Colon (tissue), 2 donors: Measurements from ENCODE around the gene DUSP1.

ENCODE experiments used
- FAIRE-seq: peaks from 2 replicates; lab custom pipeline; 2012; peaks lifted over from hg19 to GRCh38; lab: Jason Lieb, UNC
- donor health status: control.
- donor health status: control.

Gene DUSP1

DNA sequence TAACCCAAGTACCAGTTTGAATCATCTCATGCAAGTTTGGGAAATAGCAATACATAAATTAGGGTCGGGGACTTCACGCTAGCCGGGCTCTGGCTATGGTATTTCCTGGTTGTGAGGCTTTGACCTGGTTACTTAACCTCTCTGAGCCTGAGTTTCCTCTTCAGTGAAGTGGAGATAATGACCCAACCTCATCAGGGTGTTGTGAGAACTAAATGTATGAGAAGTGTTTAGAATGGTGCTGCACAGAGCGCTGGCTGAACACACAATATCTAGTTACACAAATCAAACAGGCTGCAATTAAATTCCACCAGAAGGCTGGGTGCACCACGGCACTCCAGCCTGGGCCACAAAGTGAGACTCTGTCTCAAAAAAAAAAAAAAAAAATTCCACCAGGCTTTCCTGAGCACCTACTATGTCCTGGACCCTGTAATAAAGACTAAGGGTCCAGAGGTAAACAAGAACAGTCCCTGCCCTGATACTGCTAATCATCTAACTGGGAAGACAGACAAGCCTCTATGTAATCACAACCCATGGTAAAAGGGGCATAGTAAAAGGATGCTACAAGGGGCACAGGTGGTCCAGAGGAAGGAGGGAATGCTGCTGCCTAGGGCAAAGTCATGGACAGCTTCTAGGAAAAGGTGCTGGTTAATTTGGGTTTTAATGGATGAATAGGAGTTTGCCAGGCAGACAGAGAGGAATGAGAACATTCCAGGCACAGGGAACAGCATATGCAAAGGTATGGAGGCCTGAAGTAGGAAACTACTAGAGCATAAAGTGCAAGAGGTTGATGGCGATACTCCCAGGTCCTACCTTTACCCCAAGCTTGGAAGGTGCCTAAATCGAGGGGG is 27.7 kb downstream of the DUSP1 start:
- no peak for FAIRE-seq

GRCh38 chr5:172741206-172741582 is 29.8 kb downstream of the DUSP1 start:
- FAIRE-seq = no peak

- no peak for FAIRE-seq
Measured at GRCh38 chr5:172740428-172741205, 30.4 kb downstream of the DUSP1 start.

DNA sequence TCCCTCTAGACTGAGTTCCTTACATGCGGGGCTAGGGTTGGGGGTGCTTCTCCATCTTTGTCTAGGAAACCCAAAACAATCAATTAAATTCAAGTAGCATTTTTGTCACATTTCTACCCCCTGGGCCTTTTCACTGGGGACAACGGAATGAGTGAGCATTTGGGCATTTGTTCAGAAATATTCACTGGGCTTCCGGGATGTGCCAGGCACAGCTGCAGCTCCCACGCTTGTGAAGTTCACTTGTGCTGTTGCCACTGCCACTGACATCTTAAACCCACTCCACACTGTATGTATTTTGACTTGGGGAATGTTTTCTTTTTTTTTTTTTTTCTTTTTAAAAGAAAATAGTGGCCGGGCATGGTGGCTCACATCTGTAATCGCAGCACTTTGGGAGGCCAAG is 31.6 kb downstream of the DUSP1 start:
- no peak for FAIRE-seq

GRCh38 chr5:172736508-172737135 is 34.4 kb downstream of the DUSP1 start:
- FAIRE-seq = no peak

- FAIRE-seq = no peak
Measured at GRCh38 chr5:172735141-172735831, 35.7 kb downstream of the DUSP1 start.

- no peak for FAIRE-seq
Measured at GRCh38 chr5:172733974-172734346, 37.0 kb downstream of the DUSP1 start.

DNA sequence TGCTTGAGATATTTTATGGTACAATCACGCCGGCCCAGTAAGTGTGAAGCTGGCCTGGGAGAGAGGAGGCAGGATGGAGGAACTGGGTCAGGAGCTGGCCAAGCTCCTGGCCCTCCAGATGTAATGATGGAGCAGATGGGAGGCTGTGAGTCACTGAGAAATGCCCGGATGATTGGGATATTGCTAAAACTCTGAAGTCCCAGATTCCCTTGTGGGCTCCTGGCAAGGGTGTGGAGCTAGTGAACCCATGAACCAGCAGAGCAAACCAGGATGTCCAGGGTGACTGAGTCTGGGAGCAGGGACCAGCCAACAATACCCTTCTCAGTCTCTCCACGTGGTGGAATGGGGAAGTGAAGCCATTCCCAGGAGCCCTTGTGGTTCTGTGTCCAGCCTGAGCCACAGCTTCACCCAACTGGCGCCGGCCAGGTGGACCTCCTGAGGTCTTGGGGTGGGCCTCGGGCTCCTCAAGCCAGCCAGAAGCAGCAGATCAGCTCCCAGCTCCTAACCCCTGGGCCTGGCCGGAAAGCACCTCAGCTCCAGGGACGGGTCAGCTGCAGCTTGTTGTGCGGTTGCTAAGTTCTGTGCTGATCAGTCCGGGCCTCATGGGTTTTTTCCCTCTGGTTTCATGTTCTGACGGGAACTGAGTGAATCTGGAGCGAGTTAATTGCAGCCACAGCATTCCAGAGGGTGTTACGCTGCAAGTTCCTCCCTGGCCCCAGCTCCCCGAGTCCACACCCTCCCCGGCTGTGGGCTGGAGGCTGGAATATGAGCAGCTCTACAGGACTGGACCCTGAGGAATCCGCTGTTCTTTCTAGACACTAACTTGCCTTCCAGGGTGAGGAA is 37.6 kb downstream of the DUSP1 start:
- FAIRE-seq = no peak

DNA sequence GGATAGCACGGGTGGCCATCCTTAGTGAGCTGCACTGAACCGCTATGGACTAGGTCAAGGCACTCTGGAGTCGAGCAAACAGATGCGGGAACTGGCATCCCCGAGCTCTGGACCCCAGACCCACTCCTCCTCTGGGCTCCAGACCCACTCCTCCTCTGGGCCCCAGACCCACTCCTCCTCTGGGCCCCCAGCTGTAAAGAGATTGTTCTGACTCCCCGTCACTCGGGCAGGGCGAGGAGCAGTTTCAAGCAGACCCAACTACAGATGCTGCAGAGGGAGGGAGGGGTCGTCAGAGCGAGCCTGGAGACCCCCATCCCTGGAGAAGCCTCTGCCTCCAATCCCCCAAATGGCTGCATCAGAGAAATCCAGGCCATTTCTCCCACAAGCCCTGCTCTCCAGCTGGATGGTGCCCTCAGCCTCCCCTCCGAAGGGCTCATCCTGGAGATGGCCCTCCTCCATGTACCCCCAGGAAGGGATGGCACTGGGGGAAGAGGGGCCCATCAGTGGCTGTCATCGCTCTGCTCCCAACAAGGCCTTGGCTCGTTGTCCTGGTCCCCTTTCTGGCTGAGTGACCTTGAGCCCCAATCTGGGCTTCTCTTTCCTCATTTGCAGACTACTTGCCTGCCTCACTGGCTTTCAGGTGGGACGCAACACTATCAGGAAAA is 38.7 kb downstream of the DUSP1 start:
- FAIRE-seq = no peak

DNA sequence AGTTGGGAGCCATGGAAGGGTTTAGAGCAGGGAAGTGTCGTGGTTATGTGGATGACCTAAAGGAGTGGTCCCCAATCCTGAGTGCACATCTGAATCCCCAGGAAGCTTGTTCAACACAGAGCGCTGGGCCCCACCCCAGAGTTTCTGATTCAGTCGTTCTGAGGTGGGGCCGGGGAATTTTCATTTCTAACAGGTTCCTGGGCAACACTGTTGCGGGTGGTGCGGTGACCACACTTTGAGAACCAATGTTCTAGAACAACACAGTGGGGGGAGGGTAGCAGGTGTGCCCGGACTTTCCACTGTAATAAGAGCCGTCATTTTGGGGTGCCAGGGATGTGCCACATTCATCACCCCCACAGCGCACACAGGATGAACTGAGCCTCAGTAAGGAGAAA is 39.3 kb downstream of the DUSP1 start:
- FAIRE-seq = no peak

DNA sequence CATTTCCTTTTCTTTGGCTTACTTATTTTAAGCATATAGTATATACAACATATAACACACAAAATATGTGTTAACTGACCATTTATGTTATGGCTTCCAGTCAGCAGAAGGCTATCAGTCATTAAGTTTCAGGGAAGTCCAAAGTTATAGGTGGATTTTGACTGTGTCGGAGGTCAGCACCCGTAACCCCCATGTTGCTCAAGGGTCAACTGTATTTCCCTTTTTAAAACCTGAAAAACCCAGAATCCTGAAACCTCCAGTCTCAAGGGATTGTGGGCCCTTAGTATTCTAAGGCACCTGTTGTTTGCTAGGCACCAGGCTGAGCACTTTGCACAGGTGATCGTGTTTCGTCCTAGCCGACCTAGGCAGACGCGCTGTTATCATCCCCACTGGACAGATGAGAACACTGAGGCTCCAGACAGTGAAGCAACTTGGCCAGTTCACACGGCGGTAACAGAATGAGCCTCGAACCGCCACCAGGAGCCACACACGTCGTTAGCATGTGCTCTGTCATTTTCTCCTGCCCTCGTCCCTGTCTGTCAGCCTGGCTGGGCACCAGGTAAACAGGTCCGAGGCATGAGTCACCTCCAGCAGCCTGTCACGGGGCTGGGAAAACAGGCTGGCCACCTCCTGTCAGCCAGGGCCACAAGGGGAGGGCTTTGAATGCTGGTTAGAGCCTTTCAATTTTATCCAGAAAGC is 39.9 kb downstream of the DUSP1 start:
- FAIRE-seq = no peak

DNA sequence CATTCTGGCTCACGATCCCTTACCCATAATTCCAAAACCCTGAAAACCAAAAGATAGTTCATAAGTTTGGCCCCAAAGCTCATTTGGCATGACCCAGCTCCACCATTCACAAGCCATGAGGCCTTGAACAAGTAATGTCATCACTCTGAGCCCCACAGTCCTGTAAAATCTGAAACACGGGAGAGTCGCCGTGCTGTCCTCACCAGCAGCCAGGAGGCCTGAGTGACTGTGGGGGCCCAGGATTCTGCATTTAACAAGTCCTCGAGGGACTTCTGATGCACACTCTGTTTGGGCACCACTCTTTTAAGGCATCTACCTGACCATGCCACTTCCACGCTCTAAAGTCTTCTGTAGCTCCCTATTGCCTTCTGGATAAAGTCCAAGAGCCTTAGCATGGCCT is 40.8 kb downstream of the DUSP1 start:
- no peak for FAIRE-seq

DNA sequence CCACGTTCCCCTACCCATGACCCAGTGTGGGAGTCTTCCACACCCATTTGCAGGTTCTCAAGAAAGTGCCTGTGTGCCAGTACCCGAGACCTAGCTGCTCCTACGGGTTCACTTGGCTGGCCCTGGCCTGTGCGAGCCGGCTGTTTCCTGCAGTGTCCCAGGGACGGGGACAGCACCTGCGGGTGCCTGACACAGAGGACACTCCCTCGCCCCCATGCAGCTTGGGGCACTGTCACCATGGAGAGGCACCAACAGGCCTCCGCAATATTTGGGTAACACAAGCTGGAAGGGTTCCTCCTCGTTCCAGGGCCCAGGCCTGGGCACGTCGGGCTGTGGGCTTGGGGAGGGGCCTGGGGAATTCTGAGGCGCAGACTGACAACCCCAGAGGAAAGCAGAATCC is 41.4 kb downstream of the DUSP1 start:
- FAIRE-seq = no peak

DNA sequence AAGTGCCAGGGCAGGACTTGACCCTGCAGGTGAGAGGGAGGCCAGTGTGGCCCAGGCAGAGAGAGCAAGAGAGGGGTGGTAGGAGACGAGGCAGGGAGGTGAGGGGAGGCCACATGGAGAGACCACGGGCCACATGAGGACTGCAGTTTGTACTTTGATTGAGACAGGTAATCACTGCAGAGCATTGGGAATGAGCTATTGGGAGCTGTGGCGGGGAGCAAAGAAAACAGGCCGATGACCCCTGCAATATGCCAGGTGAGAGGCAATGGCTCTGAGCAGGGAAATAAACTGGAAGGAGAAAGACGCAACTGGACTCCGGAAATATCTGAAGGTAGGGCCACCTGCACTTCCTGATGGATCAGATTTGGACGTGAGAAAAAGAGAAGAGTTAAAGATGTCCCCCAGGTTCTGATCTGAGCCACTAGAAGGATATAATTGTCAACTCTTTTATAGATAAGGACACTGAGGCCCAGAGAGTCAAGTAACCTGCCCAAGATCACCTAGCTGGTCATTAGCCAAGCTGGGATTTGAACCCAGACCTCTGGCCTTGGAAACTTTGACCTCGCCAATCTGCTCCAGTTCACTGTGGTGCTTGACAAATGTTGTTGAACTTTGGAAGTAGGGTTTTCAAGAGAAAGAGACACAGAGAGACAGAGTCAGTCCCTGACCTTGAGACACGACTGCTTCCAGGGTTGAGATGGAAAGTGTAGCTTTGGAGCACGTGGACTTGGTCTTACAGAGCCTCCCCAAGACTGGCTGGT is 42.3 kb downstream of the DUSP1 start:
- FAIRE-seq = no peak

DNA sequence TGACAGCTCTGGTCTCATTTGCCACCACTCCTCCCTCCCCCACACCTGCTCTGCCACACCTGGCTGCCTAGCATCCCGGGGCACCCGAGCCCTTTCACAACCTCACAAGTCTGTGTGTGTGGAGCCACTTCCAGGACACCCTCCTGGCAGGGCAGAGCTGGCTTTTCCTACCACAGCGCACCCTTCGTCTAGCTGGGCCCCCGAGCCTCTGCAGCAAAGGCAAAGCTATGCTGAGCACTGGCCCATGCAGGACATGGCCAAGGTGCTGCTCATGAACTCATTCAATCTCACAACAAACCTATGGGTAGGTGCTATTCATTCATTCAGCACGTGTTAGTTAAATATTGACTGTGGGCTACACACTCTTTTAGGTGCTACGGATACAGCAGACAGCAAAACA is 43.4 kb downstream of the DUSP1 start:
- no peak for FAIRE-seq

DNA sequence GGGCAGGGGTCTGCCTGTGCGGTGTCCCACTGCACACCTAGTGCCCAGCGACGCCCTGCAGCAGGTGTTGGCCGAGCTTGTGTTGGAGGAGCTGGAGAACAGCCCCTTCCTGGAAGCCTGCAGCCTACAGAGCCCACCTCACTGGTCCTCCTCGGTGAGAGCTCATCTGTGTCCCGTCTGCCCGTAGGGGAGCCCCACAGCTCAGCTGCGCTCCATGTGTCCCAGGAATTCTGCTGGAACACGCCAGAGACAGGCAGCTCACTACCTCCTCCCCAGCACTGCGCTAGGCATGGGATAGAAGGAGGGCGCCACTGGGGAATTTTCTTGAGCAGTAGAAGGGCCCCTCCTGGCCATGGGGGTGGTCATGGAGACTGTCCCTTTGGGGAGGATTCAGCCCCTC is 44.0 kb downstream of the DUSP1 start:
- no peak for FAIRE-seq

DNA sequence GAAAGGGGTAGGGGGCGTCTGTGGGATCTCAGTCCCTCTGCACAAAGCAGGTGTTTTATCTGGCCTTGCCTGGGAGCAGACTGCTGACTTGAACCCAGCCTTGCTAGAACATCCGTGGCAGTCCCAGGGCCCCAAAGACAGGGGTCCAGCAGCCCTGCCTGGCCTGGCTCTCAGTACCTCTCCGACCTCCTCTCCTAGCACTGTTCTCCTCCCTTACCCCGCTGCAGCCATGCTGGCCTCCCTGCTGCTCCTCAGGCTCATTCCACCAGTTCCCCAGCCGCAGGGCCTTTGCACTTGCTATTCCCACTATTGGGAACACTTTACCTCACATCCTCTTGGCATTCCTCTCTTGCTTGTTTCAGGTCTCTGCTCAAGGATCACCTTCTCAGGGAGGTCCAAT is 45.2 kb downstream of the DUSP1 start:
- FAIRE-seq = no peak

DNA sequence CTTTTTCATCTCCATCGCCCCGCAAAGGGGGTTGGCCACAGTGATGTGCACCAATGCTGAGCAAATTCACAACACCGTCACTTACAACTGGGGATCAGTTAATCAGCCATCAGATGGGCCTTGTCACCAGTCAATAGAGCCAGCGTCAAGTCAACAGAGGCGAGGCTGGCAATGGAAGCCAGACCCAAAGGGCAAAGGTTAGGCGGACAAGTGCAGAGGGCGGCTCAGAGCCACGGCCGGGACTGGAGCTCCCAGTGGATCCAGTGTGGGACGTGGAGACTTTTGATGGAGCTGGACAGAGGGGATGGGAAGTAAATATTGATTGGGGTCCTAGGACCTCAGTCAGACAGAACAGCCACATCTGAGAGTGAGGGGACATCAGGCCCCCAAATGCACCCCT is 45.7 kb downstream of the DUSP1 start:
- no peak for FAIRE-seq
